NCI-H526 treated with DMSO at 0.1 percent for 48 hours (cell line): ENCODE measurements around the gene CDCP2.

Source experiments
- DNase-seq: peaks from one replicate; lab custom pipeline; 2025; lab: John Stamatoyannopoulos, UW

Gene CDCP2

GRCh38 chr1:54091666-54092065 lies 61.1 kb downstream of the CDCP2 start:
- DNase-seq: no peak

GRCh38 chr1:54088385-54088784 lies 64.4 kb downstream of the CDCP2 start:
- DNase-seq: no peak

- no peak for DNase-seq
These were observed 66.0 kb downstream of the CDCP2 start for GRCh38 chr1:54086754-54087153.

- no peak for DNase-seq
These were observed 68.0 kb downstream of the CDCP2 start for GRCh38 chr1:54084794-54085193.
